GM12891 (cell line): ENCODE measurements around the gene CGAS.

Experiments used
- POLR2A ChIP-seq: IDR thresholded peaks from 2 replicates; pipeline ENCODE4 v1.6.1; 2011; ENCODE audit warnings: low read depth, low read length, control low read depth
- POLR2AphosphoS5 ChIP-seq: IDR thresholded peaks from 2 replicates; pipeline ENCODE4 v1.6.1; 2011; ENCODE audit warnings: low read depth, low read length, control low read depth
- POU2F2 ChIP-seq: IDR thresholded peaks from 2 replicates; pipeline ENCODE4 v1.6.1; 2011; ENCODE audit warnings: low read depth, mild to moderate bottlenecking, control low read depth, low read length, moderate library complexity
- SPI1 ChIP-seq: IDR thresholded peaks from 2 replicates; pipeline ENCODE4 v1.6.1; 2011; ENCODE audit warnings: low read depth, low read length, control low read depth
- TAF1 ChIP-seq: IDR thresholded peaks from 2 replicates; pipeline ENCODE4 v1.6.1; 2011; ENCODE audit warnings: low read depth, low read length, control low read depth

DNA sequence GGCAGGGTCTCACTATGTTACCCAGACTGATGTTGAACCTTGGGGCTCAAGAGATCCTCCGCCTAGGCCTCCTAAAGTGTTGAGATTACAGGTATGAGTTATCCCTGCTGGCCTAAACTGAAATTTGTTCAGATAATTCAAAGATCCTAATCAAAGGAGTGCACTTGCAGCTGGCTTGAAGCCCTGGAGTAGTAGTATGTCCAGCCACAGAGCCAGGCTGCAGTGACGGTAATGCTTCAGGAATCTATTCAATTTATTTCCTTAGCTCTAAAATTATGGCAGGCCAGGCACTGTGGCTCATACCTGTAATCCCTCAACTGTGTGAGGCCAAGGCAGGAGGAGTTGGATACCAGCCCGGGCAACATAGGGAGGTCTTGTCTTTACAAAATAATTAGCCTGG, 58.8 kb downstream of the CGAS start:
- no peak for TF ChIP-seq POLR2A
- no peak for TF ChIP-seq POU2F2
- no peak for TF ChIP-seq TAF1
- TF ChIP-seq POLR2AphosphoS5 = no peak
- TF ChIP-seq SPI1 = no peak
